ENCODE data around the gene RSRC2.
"Not testable (repeated sequence)": the region's sequence is repeated elsewhere in the genome, so short reads cannot be mapped to it uniquely, and the experiment has no call there.

Gene RSRC2

GRCh38 chr12:122528582-122528981 lies 1.8 kb upstream of the RSRC2 start:
- H3K27me3 Mint-ChIP-seq: no peaks in the 10 kb centered on the region
- ATAC-seq: no peak
- H3K4me1 Mint-ChIP-seq: peaks cover 21% of the 10 kb centered on the region
- no peak for DNase-seq
- H3K9me3 Mint-ChIP-seq: no peaks in the 10 kb centered on the region
- H3K27ac Mint-ChIP-seq: no peak overlapping the region
- H3K4me3 Mint-ChIP-seq: no peak overlapping the region

DNA sequence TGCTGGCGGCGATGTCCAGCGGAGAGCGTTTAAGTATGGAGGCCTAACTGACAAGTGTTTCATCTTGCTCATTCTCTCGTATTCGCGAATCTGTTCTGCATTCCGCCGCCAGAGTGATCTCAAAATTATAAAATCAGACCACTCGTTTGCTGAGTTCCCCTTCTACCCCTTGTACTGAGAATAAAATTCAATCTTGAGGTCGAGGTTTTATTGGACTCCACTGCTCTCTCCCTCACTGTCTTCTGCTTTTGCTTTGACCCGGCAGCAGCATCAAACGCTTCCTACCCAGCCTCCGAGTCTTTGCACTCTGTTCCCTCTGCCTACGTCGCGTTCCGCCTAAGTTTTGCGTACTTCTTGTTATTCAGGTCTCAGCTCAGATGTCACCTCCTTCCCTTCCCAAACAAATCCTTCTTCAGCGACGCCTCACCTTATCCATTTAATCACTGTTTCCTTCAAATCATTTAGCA lies 775 bp upstream of the RSRC2 start:
- H3K4me1 Mint-ChIP-seq: peaks cover 29% of the 10 kb centered on the region
- H3K9me3 Mint-ChIP-seq: no peaks in the 10 kb centered on the region
- H3K27me3 Mint-ChIP-seq: no peaks in the 10 kb centered on the region
- H3K27ac Mint-ChIP-seq: no peak overlapping the region
- ATAC-seq (no peak), DNase-seq (peak in 1 of 2 donors; percentile 27)
- H3K4me3 Mint-ChIP-seq: no peak overlapping the region

GRCh38 chr12:122523846-122524718 lies 2.7 kb downstream of the RSRC2 start:
- no peak for DNase-seq
- peaks cover 54% of the 10 kb centered on the region for H3K4me1 Mint-ChIP-seq
- no peak for ATAC-seq
- H3K4me3 Mint-ChIP-seq: peak overlapping the region; percentile 88 to 96
- no peaks in the 10 kb centered on the region for H3K9me3 Mint-ChIP-seq
- H3K27me3 Mint-ChIP-seq: no peaks in the 10 kb centered on the region
- H3K27ac Mint-ChIP-seq: peak overlapping the region; percentile 96 to 97

DNA sequence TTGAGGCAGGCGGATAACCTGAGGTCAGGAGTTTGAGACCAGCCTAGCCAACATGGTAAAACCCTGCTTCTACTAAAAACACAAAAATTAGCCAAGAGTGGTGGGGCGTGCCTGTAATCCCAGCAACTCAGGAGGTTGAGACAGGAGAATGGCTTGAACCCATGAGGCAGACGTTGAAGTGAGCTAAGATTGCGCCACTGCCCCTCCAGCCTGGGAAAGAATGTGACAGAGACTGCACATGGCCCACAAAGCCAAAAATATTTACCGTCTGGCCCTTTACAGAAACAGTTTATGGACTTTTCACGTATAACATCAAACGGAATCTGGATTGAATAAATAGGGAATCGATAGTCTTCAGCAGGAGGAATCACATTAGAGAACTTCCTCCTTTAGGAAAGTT lies 3.5 kb downstream of the RSRC2 start:
- Mint-ChIP-seq H3K9me3 (no peaks in the 10 kb centered on the region), H3K4me3 (peak overlapping the region; percentile 88 to 96), H3K4me1 (peaks cover 59% of the 10 kb centered on the region), H3K27me3 (no peaks in the 10 kb centered on the region), H3K27ac (peak overlapping the region; percentile 29 to 69)
- DNase-seq (no peak), ATAC-seq (no peak)

DNA sequence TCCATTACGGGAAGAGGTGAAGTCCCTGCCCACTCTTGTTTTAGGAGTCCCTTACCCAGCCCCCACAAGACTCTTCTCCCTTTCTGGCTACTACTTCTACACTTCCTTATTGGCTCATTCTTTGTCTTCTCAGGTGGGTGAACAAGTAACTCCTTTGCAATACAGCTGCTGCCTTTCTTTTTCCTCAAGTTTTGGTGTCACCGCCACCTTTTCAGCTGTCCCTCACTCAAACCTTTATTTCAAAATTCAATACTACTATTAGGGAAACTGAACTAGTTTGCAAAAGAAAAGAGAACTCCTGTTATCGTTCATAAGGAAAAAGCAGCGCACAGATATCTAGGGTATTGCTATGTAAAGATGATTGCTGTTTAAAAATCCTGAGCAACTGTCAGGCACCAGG lies 6.1 kb downstream of the RSRC2 start:
- Mint-ChIP-seq H3K4me3 (no peak overlapping the region), H3K9me3 (no peaks in the 10 kb centered on the region), H3K27ac (no peak overlapping the region), H3K27me3 (no peaks in the 10 kb centered on the region), H3K4me1 (peaks cover 70% of the 10 kb centered on the region)
- ATAC-seq (no peak), DNase-seq (no peak)

- ATAC-seq: no peak
- no peak for DNase-seq
- Mint-ChIP-seq H3K9me3 (no peaks in the 10 kb centered on the region), H3K27ac (peak overlapping the region in 1 of 2 donors; percentile 66), H3K4me1 (peaks cover 64% of the 10 kb centered on the region), H3K4me3 (no peak overlapping the region), H3K27me3 (no peaks in the 10 kb centered on the region)
These were observed 7.3 kb downstream of the RSRC2 start for GRCh38 chr12:122519418-122519817.

DNA sequence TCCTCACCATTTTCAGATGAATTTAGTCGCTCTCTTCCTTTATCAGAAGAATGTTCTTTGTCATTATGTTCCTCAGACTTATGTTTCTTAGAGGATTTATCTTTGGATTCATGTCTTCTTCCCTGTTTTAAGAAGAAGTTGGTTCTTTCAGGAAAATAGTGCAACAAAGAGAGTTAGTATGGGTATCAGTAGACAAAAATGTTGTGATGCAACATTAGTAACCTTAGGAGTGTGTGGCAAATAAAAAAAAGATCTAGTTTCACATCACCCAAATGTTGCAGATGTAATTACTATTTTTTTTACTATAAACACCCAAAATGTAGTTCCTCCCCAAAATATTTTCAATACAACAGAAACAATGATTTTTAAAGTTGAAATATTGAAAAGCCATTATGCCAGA lies 7.8 kb downstream of the RSRC2 start:
- H3K4me1 Mint-ChIP-seq: peaks cover 58% of the 10 kb centered on the region
- peak overlapping the region in 1 of 2 donors; percentile 86 for H3K27ac Mint-ChIP-seq
- no peaks in the 10 kb centered on the region for H3K9me3 Mint-ChIP-seq

DNA sequence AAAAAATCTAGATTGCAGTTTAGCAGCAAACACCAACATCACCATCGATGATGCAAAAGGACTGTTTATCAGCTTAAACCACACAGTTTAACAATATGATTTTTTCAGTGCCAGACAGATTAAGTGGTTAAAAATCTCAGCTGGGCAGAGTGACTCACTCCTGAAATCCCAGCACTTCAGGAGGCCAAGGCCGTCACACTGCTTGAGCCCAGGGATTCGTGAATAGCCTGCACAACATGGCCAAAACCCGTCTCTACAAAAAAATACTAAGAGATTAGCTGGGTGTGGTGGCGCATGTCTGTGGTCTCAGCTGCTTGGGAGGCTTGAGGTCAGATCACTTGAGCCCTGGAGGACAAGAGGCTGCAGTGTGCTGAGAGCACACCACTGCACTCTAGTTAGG lies 8.9 kb downstream of the RSRC2 start:
- peak overlapping the region in 1 of 2 donors; percentile 13 for H3K4me3 Mint-ChIP-seq
- no peaks in the 10 kb centered on the region for H3K9me3 Mint-ChIP-seq
- peak; percentile 58 for ATAC-seq
- DNase-seq: no peak
- H3K27ac Mint-ChIP-seq: peak overlapping the region in 1 of 2 donors; percentile 91
- H3K4me1 Mint-ChIP-seq: peaks cover 48% of the 10 kb centered on the region
- no peaks in the 10 kb centered on the region for H3K27me3 Mint-ChIP-seq

More for the DNA sequence above, 7.8 kb downstream of the RSRC2 start:
- DNase-seq (no peak), ATAC-seq (no peak)
- Mint-ChIP-seq H3K4me3 (no peak overlapping the region), H3K27me3 (no peaks in the 10 kb centered on the region)

- ATAC-seq (no peak), DNase-seq (no peak)
- Mint-ChIP-seq H3K27me3 (no peaks in the 10 kb centered on the region), H3K4me1 (peaks cover 41% of the 10 kb centered on the region), H3K4me3 (no peak overlapping the region), H3K9me3 (no peaks in the 10 kb centered on the region), H3K27ac (peak overlapping the region; percentile 3 to 89)
These were observed 10.0 kb downstream of the RSRC2 start for GRCh38 chr12:122516544-122517361.

- no peaks in the 10 kb centered on the region for H3K9me3 Mint-ChIP-seq
- no peaks in the 10 kb centered on the region for H3K27me3 Mint-ChIP-seq
- ATAC-seq (no peak), DNase-seq (no peak)
- no peak overlapping the region for H3K4me3 Mint-ChIP-seq
- H3K27ac Mint-ChIP-seq: peak overlapping the region in 1 of 2 donors; percentile 4
- peaks cover 29% of the 10 kb centered on the region for H3K4me1 Mint-ChIP-seq
These were observed 11.5 kb downstream of the RSRC2 start for GRCh38 chr12:122515275-122515674.

DNA sequence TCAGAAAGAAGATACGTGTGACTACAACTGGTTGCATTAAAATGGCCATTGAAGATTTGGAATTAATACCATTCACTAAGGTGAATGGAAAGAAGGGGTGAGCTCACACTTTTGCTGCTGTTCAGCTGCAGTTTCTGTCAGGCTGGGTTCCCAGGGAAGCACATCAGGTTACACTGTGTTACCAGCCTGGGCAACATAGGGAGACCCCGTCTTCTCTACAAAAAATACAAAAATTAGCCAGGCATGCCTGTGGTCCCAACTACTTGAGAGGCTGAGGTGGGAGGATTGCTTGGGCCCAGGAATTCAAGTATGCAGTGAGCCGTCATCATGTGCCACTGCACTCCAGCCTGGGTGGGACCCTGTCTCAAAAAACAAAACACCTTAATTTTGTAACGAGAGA lies 13.1 kb downstream of the RSRC2 start:
- Mint-ChIP-seq H3K4me3 (no peak overlapping the region), H3K4me1 (peaks cover 18% of the 10 kb centered on the region), H3K27me3 (no peaks in the 10 kb centered on the region), H3K9me3 (no peaks in the 10 kb centered on the region), H3K27ac (no peak overlapping the region)
- no peak for DNase-seq
- ATAC-seq: no peak

DNA sequence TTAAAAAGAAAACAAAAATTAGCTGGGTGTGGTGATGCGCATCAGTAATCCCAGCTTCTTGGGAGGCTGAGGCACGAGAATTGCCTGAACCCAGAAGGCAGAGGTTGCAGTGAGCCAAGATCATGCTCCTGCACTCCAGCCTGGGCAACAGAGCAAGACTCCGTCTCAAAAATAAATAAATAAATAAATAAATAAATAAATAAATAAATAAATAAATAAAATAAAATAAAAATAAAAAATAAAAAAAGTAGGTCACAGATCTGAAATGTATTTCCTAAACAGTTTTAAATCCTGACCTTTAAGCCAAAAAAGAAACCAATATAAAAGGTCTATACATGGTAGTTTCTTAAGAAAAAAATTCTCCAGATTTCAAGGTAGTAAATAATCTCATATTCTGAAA lies 13.7 kb downstream of the RSRC2 start:
- H3K27me3 Mint-ChIP-seq, H3K4me3 Mint-ChIP-seq, ATAC-seq, H3K27ac Mint-ChIP-seq, DNase-seq, H3K9me3 Mint-ChIP-seq: not testable (repeated sequence)
- peaks cover 12% of the 10 kb centered on the region for H3K4me1 Mint-ChIP-seq

- H3K4me1 Mint-ChIP-seq: no peaks in the 10 kb centered on the region
- H3K9me3 Mint-ChIP-seq: no peaks in the 10 kb centered on the region
- no peaks in the 10 kb centered on the region for H3K27me3 Mint-ChIP-seq
- H3K27ac Mint-ChIP-seq: no peak overlapping the region
- no peak overlapping the region for H3K4me3 Mint-ChIP-seq
- ATAC-seq (no peak), DNase-seq (no peak)
These were observed 18.6 kb downstream of the RSRC2 start for GRCh38 chr12:122508163-122508562.

DNA sequence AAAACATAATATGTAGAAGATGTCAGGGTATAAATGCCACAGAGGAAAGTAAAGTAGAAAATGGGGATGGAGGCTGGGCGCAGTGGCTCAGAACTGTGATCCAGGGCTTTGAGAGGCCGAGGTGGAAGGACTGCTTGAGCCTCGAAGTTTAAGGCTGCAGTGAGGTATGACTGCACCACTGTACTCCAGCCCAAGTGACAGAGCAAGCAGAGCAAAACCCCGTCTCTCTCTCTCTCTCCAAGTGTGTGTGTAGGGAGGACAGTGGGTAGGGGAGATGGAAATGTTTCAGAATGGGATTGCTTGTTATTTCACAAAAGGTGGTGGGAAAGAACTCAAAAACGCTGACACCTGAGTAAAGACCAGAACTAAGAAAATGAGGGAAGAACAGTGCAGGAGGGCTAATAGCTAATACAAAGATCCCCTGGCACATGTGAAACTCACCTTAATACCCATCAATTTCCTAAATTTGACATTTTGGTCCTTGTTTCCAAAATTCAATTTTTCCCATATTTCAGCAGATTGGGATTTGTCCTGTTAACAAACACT lies 20.3 kb downstream of the RSRC2 start:
- ATAC-seq: no peak

DNA sequence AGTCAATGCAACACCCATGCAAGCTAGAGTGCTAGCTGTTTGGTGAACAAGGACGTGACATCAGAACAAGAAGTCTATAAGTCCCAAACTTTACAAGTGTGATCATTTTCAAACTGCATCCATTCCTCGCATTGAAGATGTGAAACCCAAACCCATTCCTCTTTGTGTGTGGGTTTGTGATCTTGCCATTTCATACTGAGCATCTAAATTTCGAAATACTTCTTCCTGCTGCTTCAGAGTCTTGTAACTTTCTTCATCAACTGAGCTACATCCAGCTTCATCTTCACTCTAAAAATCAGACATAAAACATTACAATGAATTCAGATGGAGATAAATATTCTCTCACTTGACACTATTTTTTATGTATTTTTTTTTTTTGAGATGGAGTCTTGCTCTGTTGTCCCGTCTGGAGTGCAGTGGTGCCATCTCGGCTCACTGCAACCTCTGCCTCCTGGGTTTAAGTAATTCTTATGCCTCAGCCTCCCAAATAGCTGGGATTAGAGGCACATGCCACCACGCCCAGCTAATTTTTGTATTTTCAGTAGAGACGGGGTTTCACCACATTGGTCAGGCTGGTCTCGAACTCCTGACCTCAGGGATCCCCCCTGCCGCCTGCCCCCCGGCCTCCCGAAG lies 21.2 kb downstream of the RSRC2 start:
- Mint-ChIP-seq H3K9me3 (no peaks in the 10 kb centered on the region), H3K27me3 (no peaks in the 10 kb centered on the region), H3K27ac (no peak overlapping the region), H3K4me1 (peaks cover 19% of the 10 kb centered on the region), H3K4me3 (no peak overlapping the region)
- ATAC-seq (no peak), DNase-seq (no peak)

More for the DNA sequence above, 20.3 kb downstream of the RSRC2 start:
- no peak overlapping the region for H3K4me3 Mint-ChIP-seq
- no peak for DNase-seq
- H3K4me1 Mint-ChIP-seq: peaks cover 10% of the 10 kb centered on the region
- H3K9me3 Mint-ChIP-seq: no peaks in the 10 kb centered on the region
- H3K27ac Mint-ChIP-seq: no peak overlapping the region
- H3K27me3 Mint-ChIP-seq: no peaks in the 10 kb centered on the region
